Stimulated activated memory B cell treated with anti-CD40 and anti-IgM and Interleukin-4, amounts not matched to agents 10 μg/mL and 1 μg/mL and 100 μg/mL, for 72 hours (primary cell): Measurements from ENCODE around the gene VANGL2.

Source experiments
- ATAC-seq: fragments of 150-1000 bp; cut with Tn5 transposase; 2 replicates; pipeline ENCODE4 v1.10.0; 2021
- H3K27ac Mint-ChIP-seq: one replicate; pipeline ENCODE4 v1.8.0; 2022; ENCODE audit warnings: mild to moderate bottlenecking, mixed read lengths
- H3K27me3 Mint-ChIP-seq: one replicate; pipeline ENCODE4 v1.8.0; 2022; ENCODE audit warnings: mixed read lengths
- H3K36me3 Mint-ChIP-seq: one replicate; pipeline ENCODE4 v1.8.0; 2022; ENCODE audit warnings: mixed read lengths
- H3K4me1 Mint-ChIP-seq: one replicate; pipeline ENCODE4 v1.8.0; 2022; ENCODE audit warnings: mixed read lengths
- H3K4me3 Mint-ChIP-seq: one replicate; pipeline ENCODE4 v1.8.0; 2022; ENCODE audit warnings: mild to moderate bottlenecking, moderate library complexity, mixed read lengths
- H3K9me3 Mint-ChIP-seq: one replicate; pipeline ENCODE4 v1.8.0; 2022; ENCODE audit warnings: mixed read lengths

Gene VANGL2

GRCh38 chr1:160425847-160426246 lies 25.5 kb downstream of the VANGL2 start:
- H3K9me3 Mint-ChIP-seq = no peaks in the 10 kb centered on the region
- H3K36me3 Mint-ChIP-seq = no peaks in the 10 kb centered on the region
- H3K4me1 Mint-ChIP-seq = peaks cover 32% of the 10 kb centered on the region
- H3K27me3 Mint-ChIP-seq = no peaks in the 10 kb centered on the region
- ATAC-seq = no peak
- H3K27ac Mint-ChIP-seq = peak overlapping the region; percentile 41
- H3K4me3 Mint-ChIP-seq = no peak overlapping the region

GRCh38 chr1:160427625-160428024 lies 27.3 kb downstream of the VANGL2 start:
- H3K27me3 Mint-ChIP-seq = no peaks in the 10 kb centered on the region
- no peaks in the 10 kb centered on the region for H3K36me3 Mint-ChIP-seq
- no peaks in the 10 kb centered on the region for H3K9me3 Mint-ChIP-seq
- peaks cover 50% of the 10 kb centered on the region for H3K4me1 Mint-ChIP-seq
- no peak overlapping the region for H3K4me3 Mint-ChIP-seq
- H3K27ac Mint-ChIP-seq = peak overlapping the region; percentile 93
- no peak for ATAC-seq

- no peak for ATAC-seq
- Mint-ChIP-seq H3K27me3 (no peaks in the 10 kb centered on the region), H3K9me3 (no peaks in the 10 kb centered on the region), H3K27ac (peak overlapping the region; percentile 93), H3K36me3 (no peaks in the 10 kb centered on the region), H3K4me1 (peaks cover 54% of the 10 kb centered on the region), H3K4me3 (no peak overlapping the region)
Observed at GRCh38 chr1:160428053-160428452, 27.7 kb downstream of the VANGL2 start.

- Mint-ChIP-seq H3K27me3 (no peaks in the 10 kb centered on the region), H3K36me3 (no peaks in the 10 kb centered on the region), H3K4me3 (no peak overlapping the region), H3K27ac (peak overlapping the region; percentile 93), H3K9me3 (no peaks in the 10 kb centered on the region), H3K4me1 (peaks cover 60% of the 10 kb centered on the region)
- peak; percentile 48 for ATAC-seq
Observed at GRCh38 chr1:160428655-160429054, 28.3 kb downstream of the VANGL2 start.

GRCh38 chr1:160429125-160429561 lies 28.8 kb downstream of the VANGL2 start:
- Mint-ChIP-seq H3K9me3 (peaks cover 1% of the 10 kb centered on the region), H3K4me1 (peaks cover 61% of the 10 kb centered on the region), H3K27ac (peak overlapping the region; percentile 93)

GRCh38 chr1:160429702-160430535 lies 29.6 kb downstream of the VANGL2 start:
- peak; percentile 52 for ATAC-seq

More at GRCh38 chr1:160429125-160429561, 28.8 kb downstream of the VANGL2 start:
- H3K27me3 Mint-ChIP-seq = no peaks in the 10 kb centered on the region
- peak; percentile 42 for ATAC-seq
- peaks cover 3% of the 10 kb centered on the region for H3K36me3 Mint-ChIP-seq
- no peak overlapping the region for H3K4me3 Mint-ChIP-seq

GRCh38 chr1:160431006-160431405 lies 30.6 kb downstream of the VANGL2 start:
- Mint-ChIP-seq H3K4me3 (peak overlapping the region; percentile 15), H3K27me3 (no peaks in the 10 kb centered on the region), H3K36me3 (peaks cover 12% of the 10 kb centered on the region), H3K27ac (peak overlapping the region; percentile 93), H3K9me3 (peaks cover 10% of the 10 kb centered on the region), H3K4me1 (peaks cover 71% of the 10 kb centered on the region)
- ATAC-seq = no peak

More at GRCh38 chr1:160429702-160430535, 29.6 kb downstream of the VANGL2 start:
- peak overlapping the region; percentile 10 for H3K4me3 Mint-ChIP-seq
- peaks cover 10% of the 10 kb centered on the region for H3K36me3 Mint-ChIP-seq
- no peaks in the 10 kb centered on the region for H3K27me3 Mint-ChIP-seq
- H3K9me3 Mint-ChIP-seq = peaks cover 8% of the 10 kb centered on the region
- H3K27ac Mint-ChIP-seq = peak overlapping the region; percentile 93
- peaks cover 69% of the 10 kb centered on the region for H3K4me1 Mint-ChIP-seq

GRCh38 chr1:160431571-160431970 lies 31.2 kb downstream of the VANGL2 start:
- Mint-ChIP-seq H3K9me3 (peaks cover 10% of the 10 kb centered on the region), H3K27me3 (no peaks in the 10 kb centered on the region)

GRCh38 chr1:160432371-160432786 lies 32.0 kb downstream of the VANGL2 start:
- Mint-ChIP-seq H3K9me3 (peaks cover 10% of the 10 kb centered on the region), H3K4me1 (peaks cover 71% of the 10 kb centered on the region), H3K27ac (peak overlapping the region; percentile 93), H3K27me3 (no peaks in the 10 kb centered on the region), H3K4me3 (peak overlapping the region; percentile 17), H3K36me3 (peaks cover 12% of the 10 kb centered on the region)
- peak; percentile 91 for ATAC-seq

More at GRCh38 chr1:160431571-160431970, 31.2 kb downstream of the VANGL2 start:
- H3K4me1 Mint-ChIP-seq = peaks cover 71% of the 10 kb centered on the region
- ATAC-seq = no peak
- H3K4me3 Mint-ChIP-seq = peak overlapping the region; percentile 15
- H3K27ac Mint-ChIP-seq = peak overlapping the region; percentile 93
- peaks cover 12% of the 10 kb centered on the region for H3K36me3 Mint-ChIP-seq

- Mint-ChIP-seq H3K27me3 (no peaks in the 10 kb centered on the region), H3K4me1 (peaks cover 43% of the 10 kb centered on the region), H3K27ac (peak overlapping the region; percentile 92), H3K9me3 (peaks cover 10% of the 10 kb centered on the region), H3K4me3 (no peak overlapping the region), H3K36me3 (peaks cover 12% of the 10 kb centered on the region)
- ATAC-seq = no peak
Observed at GRCh38 chr1:160436966-160437365, 36.6 kb downstream of the VANGL2 start.

- H3K9me3 Mint-ChIP-seq = peaks cover 10% of the 10 kb centered on the region
- peak overlapping the region; percentile 54 for H3K4me3 Mint-ChIP-seq
- no peaks in the 10 kb centered on the region for H3K27me3 Mint-ChIP-seq
- ATAC-seq = peak; percentile 84
- peaks cover 12% of the 10 kb centered on the region for H3K36me3 Mint-ChIP-seq
- H3K27ac Mint-ChIP-seq = peak overlapping the region; percentile 92
- H3K4me1 Mint-ChIP-seq = peaks cover 36% of the 10 kb centered on the region
Observed at GRCh38 chr1:160437432-160438316, 37.3 kb downstream of the VANGL2 start.

- H3K4me1 Mint-ChIP-seq = peaks cover 33% of the 10 kb centered on the region
- peaks cover 12% of the 10 kb centered on the region for H3K36me3 Mint-ChIP-seq
- H3K27me3 Mint-ChIP-seq = no peaks in the 10 kb centered on the region
- H3K27ac Mint-ChIP-seq = peak overlapping the region; percentile 92
- H3K9me3 Mint-ChIP-seq = peaks cover 10% of the 10 kb centered on the region
- ATAC-seq = no peak
- H3K4me3 Mint-ChIP-seq = peak overlapping the region; percentile 54
Observed at GRCh38 chr1:160438317-160438918, 38.1 kb downstream of the VANGL2 start.

GRCh38 chr1:160438935-160439334 lies 38.6 kb downstream of the VANGL2 start:
- ATAC-seq = no peak
- Mint-ChIP-seq H3K4me1 (peaks cover 36% of the 10 kb centered on the region), H3K9me3 (peaks cover 10% of the 10 kb centered on the region), H3K27me3 (no peaks in the 10 kb centered on the region), H3K36me3 (peaks cover 12% of the 10 kb centered on the region), H3K27ac (peak overlapping the region; percentile 92), H3K4me3 (no peak overlapping the region)

GRCh38 chr1:160439718-160440117 lies 39.4 kb downstream of the VANGL2 start:
- peaks cover 32% of the 10 kb centered on the region for H3K4me1 Mint-ChIP-seq
- no peaks in the 10 kb centered on the region for H3K27me3 Mint-ChIP-seq
- peaks cover 4% of the 10 kb centered on the region for H3K9me3 Mint-ChIP-seq
- H3K36me3 Mint-ChIP-seq = peaks cover 4% of the 10 kb centered on the region
- H3K4me3 Mint-ChIP-seq = no peak overlapping the region
- H3K27ac Mint-ChIP-seq = no peak overlapping the region
- no peak for ATAC-seq
